Measurements from ENCODE around the gene RAB1B.

DNA sequence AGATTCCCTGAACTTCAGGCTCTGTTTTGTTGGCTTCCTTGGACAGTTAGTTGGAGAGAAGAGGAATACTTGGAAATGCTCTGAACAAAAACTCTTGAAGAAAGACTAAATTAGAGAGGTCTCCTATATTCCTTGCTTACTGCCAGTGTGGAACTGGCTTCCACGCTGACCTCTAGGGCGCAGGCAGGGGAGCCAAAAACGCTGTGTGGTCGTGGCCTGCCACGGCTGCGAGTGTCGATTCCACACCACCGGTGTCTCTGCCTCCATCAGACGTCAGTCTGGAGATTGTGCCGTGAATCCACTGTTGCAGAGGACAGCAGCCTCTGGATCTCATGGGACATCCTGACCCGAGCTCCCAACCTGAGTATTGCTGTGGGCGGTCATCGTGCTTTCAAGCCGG lies 37.5 kb upstream of the RAB1B start:
- TF ChIP-seq CTCF (conservative IDR thresholded peaks at IDR 0.05 in 1 of 2, IDR thresholded peaks at IDR 0.05 in 1 of 2; ENCODE audit: extremely low read depth in 1 of 2, insufficient read depth in 1 of 2, low read depth in 1 of 2, low read length in 2 of 2) (no peak), EZH2 (IDR thresholded peaks at IDR 0.05; ENCODE audit: borderline replicate concordance, low read length) (no peak)
